Panc1 (cell line): ENCODE measurements around the gene TMEM252. TPM values are rescaled to one million over a fixed set of nuclear protein-coding genes. Genes with fewer than 3 reads are reported as not detected.

Source experiments
- ATAC-seq: fragments of 200-7000 bp; cut with Tn5 transposase; 2 replicates; pipeline ENCODE4 v1.9.1; 2020; ENCODE audit warnings: mild to moderate bottlenecking, moderate library complexity
- BruUV-seq: library from RNA; stranded (reverse); fragments of 400-500 nt; replicated peaks from 2 replicates; lab custom pipeline; 2021; lab: Mats Ljungman, UMichigan
- CTCF ChIA-PET: fragments of 300-600 bp; sonication (Branson Sonifier 250); formaldehyde crosslinking; loops from one replicate; lab custom pipeline; 2022; ENCODE audit warnings: antibody characterized with exemption; lab: Charles Lee
- POLR2A ChIA-PET: fragments of 300-600 bp; sonication (Branson Sonifier 250); formaldehyde crosslinking; loops from one replicate; lab custom pipeline; 2022; ENCODE audit warnings: antibody characterized with exemption; lab: Charles Lee
- DNase-seq: peaks from one replicate; pipeline ENCODE4 v3.0.0-alpha.2; 2010; ENCODE audit warnings: low read depth, low spot score
- H3K27ac ChIP-seq: 2 replicates; pipeline ENCODE4 v1.5.1; 2011; ENCODE audit warnings: mild to moderate bottlenecking, low read length, inconsistent platforms
- H3K27me3 ChIP-seq: fragments of 200-500 bp; sonication (Bioruptor generic); 2 replicates; pipeline ENCODE4 v1.6.0; 2014; ENCODE audit warnings: low read length, inconsistent platforms; ENCODE audit not compliant: control insufficient read depth, insufficient read depth
- H3K36me3 ChIP-seq: fragments of 200-500 bp; sonication (Bioruptor generic); 2 replicates; pipeline ENCODE4 v1.5.1; 2014; ENCODE audit warnings: inconsistent platforms, mild to moderate bottlenecking, low read length, moderate library complexity; ENCODE audit not compliant: control insufficient read depth, insufficient read depth
- H3K4me1 ChIP-seq: 2 replicates; pipeline ENCODE4 v1.5.1; 2011; ENCODE audit warnings: inconsistent platforms, mild to moderate bottlenecking, low read length, moderate library complexity; ENCODE audit not compliant: control insufficient read depth, insufficient read depth
- H3K4me3 ChIP-seq, 2 experiments: 2 replicates each; pipeline ENCODE4 v1.5.1; 2011 to 2012; ENCODE audit warnings: low read depth in 2 of 2, low read length in 2 of 2, mild to moderate bottlenecking in 2 of 2, inconsistent platforms in 1 of 2, moderate library complexity in 1 of 2
- H3K9me3 ChIP-seq: fragments of 200-500 bp; sonication (Bioruptor generic); 2 replicates; pipeline ENCODE4 v1.5.1; 2014; ENCODE audit warnings: low read depth, mild to moderate bottlenecking, inconsistent platforms, low read length, moderate library complexity; ENCODE audit not compliant: control insufficient read depth, insufficient read depth
- POLR2AphosphoS5 ChIP-seq: IDR thresholded peaks from 2 replicates; pipeline ENCODE4 v1.6.1; 2012; ENCODE audit warnings: mild to moderate bottlenecking, low read depth, low read length, moderate library complexity
- SIN3A ChIP-seq: IDR thresholded peaks from 2 replicates; pipeline ENCODE4 v1.6.1; 2012; ENCODE audit warnings: low read depth, mild to moderate bottlenecking, low read length, moderate library complexity, borderline replicate concordance; ENCODE audit not compliant: insufficient read depth
- TCF7L2 ChIP-seq: IDR thresholded peaks from 2 replicates; pipeline ENCODE4 v1.6.1; 2011; ENCODE audit warnings: mild to moderate bottlenecking, low read depth, low read length, inconsistent platforms
- in situ Hi-C: cut with HindIII; loops from 2 replicates; pipeline ENCODE4 v1.10.0; 2016; ENCODE audit warnings: low sequenced_read_pairs, low pct_unique_long_range_greater_than_20kb
- intact Hi-C: fragments of 100-400 bp; cut with micrococcal nuclease; formaldehyde crosslinking; loops from one replicate; pipeline ENCODE4 v1.10.0; 2022; ENCODE audit not compliant: unreplicated experiment
- total RNA-seq: library from RNA; stranded (reverse); gene quantifications from one replicate; pipeline ENCODE4 v1.2.1, GENCODE V29; 2021; ENCODE audit not compliant: unreplicated experiment
- TF ChIP-seq, protein P1 (sequence below): fragments of 450-650 bp; IDR thresholded peaks from 2 replicates; pipeline ENCODE4 v1.5.1; 2017; ENCODE audit warnings: mild to moderate bottlenecking
- TF ChIP-seq, protein P2 (sequence below), 2 experiments: IDR thresholded peaks; 2 replicates each; pipeline ENCODE4 v1.6.1; 2011 to 2012; ENCODE audit warnings: low read depth in 2 of 2, control low read depth in 1 of 2, low read length in 1 of 2, mild to moderate bottlenecking in 1 of 2, moderate library complexity in 1 of 2; ENCODE audit not compliant: insufficient read depth in 1 of 2

TMEM252 gene
- total RNA-seq, 1 experiment from 2014 or later, result not detected

DNA sequence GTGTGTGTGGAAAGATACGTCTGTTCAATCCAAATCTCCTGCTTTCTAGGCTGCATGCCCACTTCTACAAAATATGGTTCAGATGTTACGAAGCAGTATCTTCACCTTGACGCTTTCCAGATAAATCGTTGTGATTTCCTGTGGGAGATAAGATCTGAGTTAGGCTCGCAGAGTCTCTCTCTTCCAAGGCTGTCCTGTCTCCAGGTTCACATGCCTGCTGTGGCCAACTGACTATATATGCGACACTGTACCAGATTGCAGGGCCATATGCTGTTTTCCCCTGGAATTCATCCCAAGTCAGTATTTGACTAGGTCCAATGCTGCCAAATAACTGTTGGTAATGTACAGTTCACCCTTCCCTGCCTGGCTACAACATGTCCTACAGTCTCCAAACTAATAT lies 47.9 kb downstream of the TMEM252 start:
- Histone ChIP-seq H3K9me3 (no peaks in the 10 kb centered on the region), H3K36me3 (no peaks in the 10 kb centered on the region), H3K4me3 (no peak overlapping the region), H3K4me1 (no peaks in the 10 kb centered on the region), H3K27me3 (no peaks in the 10 kb centered on the region), H3K27ac (no peak overlapping the region)
- no TSS peak for BruUV-seq
- intact Hi-C loops, result no loop called here
- in situ Hi-C loops, result no loop called here
- no peak for TF ChIP-seq POLR2AphosphoS5
- TF ChIP-seq, protein P1, sequence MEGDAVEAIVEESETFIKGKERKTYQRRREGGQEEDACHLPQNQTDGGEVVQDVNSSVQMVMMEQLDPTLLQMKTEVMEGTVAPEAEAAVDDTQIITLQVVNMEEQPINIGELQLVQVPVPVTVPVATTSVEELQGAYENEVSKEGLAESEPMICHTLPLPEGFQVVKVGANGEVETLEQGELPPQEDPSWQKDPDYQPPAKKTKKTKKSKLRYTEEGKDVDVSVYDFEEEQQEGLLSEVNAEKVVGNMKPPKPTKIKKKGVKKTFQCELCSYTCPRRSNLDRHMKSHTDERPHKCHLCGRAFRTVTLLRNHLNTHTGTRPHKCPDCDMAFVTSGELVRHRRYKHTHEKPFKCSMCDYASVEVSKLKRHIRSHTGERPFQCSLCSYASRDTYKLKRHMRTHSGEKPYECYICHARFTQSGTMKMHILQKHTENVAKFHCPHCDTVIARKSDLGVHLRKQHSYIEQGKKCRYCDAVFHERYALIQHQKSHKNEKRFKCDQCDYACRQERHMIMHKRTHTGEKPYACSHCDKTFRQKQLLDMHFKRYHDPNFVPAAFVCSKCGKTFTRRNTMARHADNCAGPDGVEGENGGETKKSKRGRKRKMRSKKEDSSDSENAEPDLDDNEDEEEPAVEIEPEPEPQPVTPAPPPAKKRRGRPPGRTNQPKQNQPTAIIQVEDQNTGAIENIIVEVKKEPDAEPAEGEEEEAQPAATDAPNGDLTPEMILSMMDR, result no peak
- no peak for TF ChIP-seq SIN3A
- TF ChIP-seq TCF7L2, result no peak
- TF ChIP-seq, protein P2, sequence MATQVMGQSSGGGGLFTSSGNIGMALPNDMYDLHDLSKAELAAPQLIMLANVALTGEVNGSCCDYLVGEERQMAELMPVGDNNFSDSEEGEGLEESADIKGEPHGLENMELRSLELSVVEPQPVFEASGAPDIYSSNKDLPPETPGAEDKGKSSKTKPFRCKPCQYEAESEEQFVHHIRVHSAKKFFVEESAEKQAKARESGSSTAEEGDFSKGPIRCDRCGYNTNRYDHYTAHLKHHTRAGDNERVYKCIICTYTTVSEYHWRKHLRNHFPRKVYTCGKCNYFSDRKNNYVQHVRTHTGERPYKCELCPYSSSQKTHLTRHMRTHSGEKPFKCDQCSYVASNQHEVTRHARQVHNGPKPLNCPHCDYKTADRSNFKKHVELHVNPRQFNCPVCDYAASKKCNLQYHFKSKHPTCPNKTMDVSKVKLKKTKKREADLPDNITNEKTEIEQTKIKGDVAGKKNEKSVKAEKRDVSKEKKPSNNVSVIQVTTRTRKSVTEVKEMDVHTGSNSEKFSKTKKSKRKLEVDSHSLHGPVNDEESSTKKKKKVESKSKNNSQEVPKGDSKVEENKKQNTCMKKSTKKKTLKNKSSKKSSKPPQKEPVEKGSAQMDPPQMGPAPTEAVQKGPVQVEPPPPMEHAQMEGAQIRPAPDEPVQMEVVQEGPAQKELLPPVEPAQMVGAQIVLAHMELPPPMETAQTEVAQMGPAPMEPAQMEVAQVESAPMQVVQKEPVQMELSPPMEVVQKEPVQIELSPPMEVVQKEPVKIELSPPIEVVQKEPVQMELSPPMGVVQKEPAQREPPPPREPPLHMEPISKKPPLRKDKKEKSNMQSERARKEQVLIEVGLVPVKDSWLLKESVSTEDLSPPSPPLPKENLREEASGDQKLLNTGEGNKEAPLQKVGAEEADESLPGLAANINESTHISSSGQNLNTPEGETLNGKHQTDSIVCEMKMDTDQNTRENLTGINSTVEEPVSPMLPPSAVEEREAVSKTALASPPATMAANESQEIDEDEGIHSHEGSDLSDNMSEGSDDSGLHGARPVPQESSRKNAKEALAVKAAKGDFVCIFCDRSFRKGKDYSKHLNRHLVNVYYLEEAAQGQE (IDR thresholded peaks at IDR 0.05; ENCODE audit: insufficient read depth in 1 of 2, low read depth in 2 of 2, low read length in 1 of 2), result no peak
- CTCF ChIA-PET, result no interaction called here
- no peak for DNase-seq
- ATAC-seq, result no peak
- POLR2A ChIA-PET, result no interaction called here

DNA sequence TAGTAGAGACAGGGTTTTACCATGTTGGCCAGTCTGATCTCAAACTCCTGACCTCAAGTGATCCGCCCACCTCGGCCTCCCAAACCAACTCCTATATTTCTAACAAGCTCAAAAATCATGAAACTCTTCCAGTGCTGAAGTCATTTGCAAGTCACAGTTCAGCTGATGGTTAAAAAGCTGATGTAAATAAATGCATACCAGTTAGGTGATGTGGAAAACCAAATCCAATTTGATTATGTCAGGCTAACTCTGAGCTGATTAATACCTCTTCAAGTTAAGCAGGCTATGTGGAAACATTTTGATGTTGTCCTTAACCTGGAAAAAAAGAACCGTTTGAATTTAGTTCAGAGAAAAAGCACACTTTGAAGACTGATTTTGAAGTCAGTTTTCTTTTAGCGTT lies 51.0 kb downstream of the TMEM252 start:
- Histone ChIP-seq H3K4me3 (no peak overlapping the region), H3K36me3 (no peaks in the 10 kb centered on the region), H3K4me1 (no peaks in the 10 kb centered on the region), H3K27me3 (no peaks in the 10 kb centered on the region), H3K27ac (no peak overlapping the region), H3K9me3 (no peaks in the 10 kb centered on the region)
- POLR2A ChIA-PET, result no interaction called here
- no peak for TF ChIP-seq TCF7L2
- TF ChIP-seq SIN3A, result no peak
- ATAC-seq, result no peak
- in situ Hi-C loops (no loop called here), intact Hi-C loops (no loop called here)
- no TSS peak for BruUV-seq
- no peak for DNase-seq
- CTCF ChIA-PET, result no interaction called here

DNA sequence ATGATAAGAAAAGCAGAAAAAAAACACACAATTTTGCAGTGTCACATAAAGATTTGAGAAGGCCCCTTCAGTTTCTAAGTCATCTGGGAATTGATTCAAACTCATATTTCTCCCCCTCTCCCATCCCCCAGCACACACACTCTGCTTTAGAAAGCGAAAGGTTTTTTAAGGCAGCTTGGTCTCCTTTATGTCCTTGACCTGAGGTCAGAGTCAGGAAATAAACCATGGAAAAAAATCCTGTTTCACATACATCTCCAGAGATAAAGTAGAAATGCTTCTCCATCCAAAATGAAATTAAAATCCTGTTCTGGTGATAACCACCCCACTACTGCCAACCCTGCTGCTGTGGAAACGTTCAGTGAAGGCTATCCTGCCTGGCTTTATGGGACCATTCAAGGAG lies 52.6 kb downstream of the TMEM252 start:
- BruUV-seq, result no TSS peak
- ChIA-PET POLR2A (no interaction called here), CTCF (no interaction called here)
- in situ Hi-C loops (no loop called here), intact Hi-C loops (no loop called here)
- no peak for ATAC-seq
- H3K4me3 ChIP-seq, result no peak overlapping the region
- TF ChIP-seq, protein P2 (IDR thresholded peaks at IDR 0.05; ENCODE audit: insufficient read depth in 1 of 2, low read depth in 2 of 2, low read length in 1 of 2), result no peak
- no peak for TF ChIP-seq SIN3A
- no peak for TF ChIP-seq POLR2AphosphoS5
- TF ChIP-seq, protein P1, result no peak
- DNase-seq, result no peak
- H3K9me3 ChIP-seq, result no peaks in the 10 kb centered on the region
- H3K27me3 ChIP-seq, result no peaks in the 10 kb centered on the region
- H3K4me1 ChIP-seq, result no peaks in the 10 kb centered on the region
- no peak overlapping the region for H3K27ac ChIP-seq
- no peaks in the 10 kb centered on the region for H3K36me3 ChIP-seq
